Activated T-helper 17 cell treated with anti-CD3 and anti-CD28 coated beads, Interleukin-2, amount 50 U/mL, for 72 hours (primary cell): ENCODE results near the gene SEC62. TPM values are rescaled to one million over a fixed set of nuclear protein-coding genes. Genes with fewer than 3 reads are reported as not detected.
"Not testable (repeated sequence)": the region's sequence is repeated elsewhere in the genome, so short reads cannot be mapped to it uniquely, and the experiment has no call there.

Experiments
- ATAC-seq: fragments of 150-1000 bp; cut with Tn5 transposase; replicated peaks from 2 replicates; pipeline ENCODE4 v1.10.0; 2021; ENCODE audit warnings: mild to moderate bottlenecking, moderate library complexity
- H3K27ac Mint-ChIP-seq: one replicate; pipeline ENCODE4 v1.8.0; 2022; ENCODE audit warnings: mixed read lengths
- H3K27me3 Mint-ChIP-seq: one replicate; pipeline ENCODE4 v1.8.0; 2022; ENCODE audit warnings: mixed read lengths
- H3K36me3 Mint-ChIP-seq: one replicate; pipeline ENCODE4 v1.8.0; 2022; ENCODE audit warnings: low read depth, mild to moderate bottlenecking, mixed read lengths
- H3K4me1 Mint-ChIP-seq: one replicate; pipeline ENCODE4 v1.8.0; 2022; ENCODE audit warnings: mixed read lengths
- H3K4me3 Mint-ChIP-seq: one replicate; pipeline ENCODE4 v1.8.0; 2022; ENCODE audit warnings: mild to moderate bottlenecking, mixed read lengths
- H3K9me3 Mint-ChIP-seq: one replicate; pipeline ENCODE4 v1.8.0; 2022; ENCODE audit warnings: mixed read lengths
- total RNA-seq, 2 donors: library from RNA; stranded (reverse); gene quantifications; one replicate each; pipeline ENCODE4 v1.2.3, GENCODE V29; 2022

Gene SEC62
- total RNA-seq, 2 donors from 2014 or later, result 64.1 to 78.5 TPM

- not testable (repeated sequence) for ATAC-seq, H3K9me3 Mint-ChIP-seq, H3K4me1 Mint-ChIP-seq, H3K4me3 Mint-ChIP-seq, H3K27me3 Mint-ChIP-seq, H3K36me3 Mint-ChIP-seq, H3K27ac Mint-ChIP-seq
Observed at GRCh38 chr3:170019306-170019705, 52.7 kb downstream of the SEC62 start.

- H3K36me3 Mint-ChIP-seq, result no peaks in the 10 kb centered on the region
- ATAC-seq, result no peak
- no peak overlapping the region for H3K4me3 Mint-ChIP-seq
- H3K4me1 Mint-ChIP-seq, result no peaks in the 10 kb centered on the region
- H3K9me3 Mint-ChIP-seq, result no peaks in the 10 kb centered on the region
- H3K27ac Mint-ChIP-seq, result no peak overlapping the region
- no peaks in the 10 kb centered on the region for H3K27me3 Mint-ChIP-seq
Observed at GRCh38 chr3:170021083-170021482, 54.5 kb downstream of the SEC62 start.

GRCh38 chr3:170022336-170022735 is 55.7 kb downstream of the SEC62 start:
- no peak overlapping the region for H3K4me3 Mint-ChIP-seq
- no peak for ATAC-seq
- H3K36me3 Mint-ChIP-seq, result no peaks in the 10 kb centered on the region
- H3K9me3 Mint-ChIP-seq, result peaks cover 7% of the 10 kb centered on the region
- no peaks in the 10 kb centered on the region for H3K27me3 Mint-ChIP-seq
- H3K4me1 Mint-ChIP-seq, result peaks cover 8% of the 10 kb centered on the region
- H3K27ac Mint-ChIP-seq, result no peak overlapping the region

GRCh38 chr3:170023165-170023564 is 56.6 kb downstream of the SEC62 start:
- H3K27ac Mint-ChIP-seq, result no peak overlapping the region
- no peak overlapping the region for H3K4me3 Mint-ChIP-seq
- H3K9me3 Mint-ChIP-seq, result peaks cover 7% of the 10 kb centered on the region
- H3K27me3 Mint-ChIP-seq, result no peaks in the 10 kb centered on the region
- H3K36me3 Mint-ChIP-seq, result no peaks in the 10 kb centered on the region
- H3K4me1 Mint-ChIP-seq, result peaks cover 13% of the 10 kb centered on the region
- ATAC-seq, result no peak

GRCh38 chr3:170024581-170024980 is 58.0 kb downstream of the SEC62 start:
- Mint-ChIP-seq H3K27ac (no peak overlapping the region), H3K27me3 (no peaks in the 10 kb centered on the region), H3K36me3 (no peaks in the 10 kb centered on the region), H3K4me1 (peaks cover 13% of the 10 kb centered on the region), H3K4me3 (no peak overlapping the region), H3K9me3 (peaks cover 12% of the 10 kb centered on the region)
- no peak for ATAC-seq

DNA sequence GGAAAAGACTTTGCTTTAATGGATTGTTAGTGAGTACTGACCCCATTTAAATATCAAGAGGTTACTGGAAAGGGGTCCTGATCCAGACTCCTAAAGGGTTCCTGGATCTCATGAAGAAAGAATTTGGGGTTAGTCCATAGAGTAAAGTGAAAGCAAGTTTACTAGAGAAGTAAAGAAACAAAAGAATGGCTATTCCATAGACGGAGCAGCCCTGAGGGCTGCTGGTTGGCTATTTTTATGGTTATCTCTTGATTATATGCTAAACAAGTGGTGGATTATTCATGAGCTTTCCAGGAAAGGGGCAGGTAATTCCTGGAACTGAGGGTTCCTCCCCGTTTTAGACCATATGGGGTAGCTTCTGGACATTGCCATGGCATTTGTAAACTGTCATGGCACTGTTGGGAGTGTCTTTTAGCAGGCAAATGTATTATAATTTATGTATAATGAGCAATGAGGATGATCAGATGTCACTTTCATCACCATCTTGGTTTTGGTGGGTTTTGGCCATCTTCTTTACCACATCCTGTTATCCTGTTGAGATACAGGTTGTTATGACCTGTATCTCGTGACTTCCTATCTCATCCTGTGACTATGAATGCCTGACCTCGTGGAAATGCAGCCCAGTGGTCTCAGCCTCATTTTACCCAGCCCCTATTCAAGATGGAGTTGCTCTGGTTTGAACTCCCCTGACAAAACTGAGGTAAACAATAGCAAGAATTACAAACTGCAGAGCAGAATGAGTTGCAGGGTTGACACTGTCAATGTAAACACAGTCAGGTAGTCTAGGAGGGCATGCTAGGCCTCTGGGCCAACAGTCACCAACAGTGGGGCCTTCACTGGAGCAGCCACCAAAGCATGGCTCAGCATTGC is 60.9 kb downstream of the SEC62 start:
- ATAC-seq, result peak; percentile 81
- Mint-ChIP-seq H3K36me3 (no peaks in the 10 kb centered on the region), H3K27ac (peak overlapping the region; percentile 60), H3K27me3 (no peaks in the 10 kb centered on the region), H3K4me1 (peaks cover 13% of the 10 kb centered on the region), H3K4me3 (peak overlapping the region; percentile 18), H3K9me3 (peaks cover 12% of the 10 kb centered on the region)

DNA sequence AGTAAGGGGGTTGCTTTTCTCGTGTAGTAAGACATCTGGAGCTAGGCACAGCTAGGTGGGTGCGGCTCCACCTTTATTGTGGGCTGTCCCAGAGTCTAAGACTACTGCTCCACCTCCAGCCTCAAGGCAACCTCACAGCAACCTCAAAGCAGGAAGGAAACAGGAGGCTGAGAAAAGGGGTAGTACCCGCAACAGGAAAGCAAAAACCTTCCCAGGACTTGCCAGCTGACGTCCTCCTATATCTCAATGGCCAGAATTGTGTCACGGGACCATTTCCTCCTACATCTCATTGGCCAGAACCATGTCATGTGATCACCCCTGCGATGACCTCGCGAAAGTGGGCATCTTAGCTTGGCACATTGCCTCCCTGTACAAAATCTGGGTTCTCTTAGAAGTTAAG is 66.9 kb downstream of the SEC62 start:
- peak; percentile 31 for ATAC-seq
- Mint-ChIP-seq H3K9me3 (peaks cover 4% of the 10 kb centered on the region), H3K4me1 (peaks cover 15% of the 10 kb centered on the region), H3K36me3 (no peaks in the 10 kb centered on the region), H3K27me3 (no peaks in the 10 kb centered on the region), H3K4me3 (peak overlapping the region; percentile 58), H3K27ac (peak overlapping the region; percentile 20)

GRCh38 chr3:170037463-170038433 is 71.1 kb downstream of the SEC62 start, which contains the start of gene GPR160:
GPR160 (plus strand) TSS chr3:170037995; CDS start chr3:170083973, 45,978 bp downstream.
- Mint-ChIP-seq H3K9me3 (no peaks in the 10 kb centered on the region), H3K36me3 (no peaks in the 10 kb centered on the region), H3K4me3 (peak within 1 kb of the TSS; percentile 78), H3K27me3 (no peaks in the 10 kb centered on the region), H3K27ac (peak within 1 kb of the TSS; percentile 20), H3K4me1 (peaks cover 12% of the 10 kb centered on the region)
- ATAC-seq, result peak; percentile 94

DNA sequence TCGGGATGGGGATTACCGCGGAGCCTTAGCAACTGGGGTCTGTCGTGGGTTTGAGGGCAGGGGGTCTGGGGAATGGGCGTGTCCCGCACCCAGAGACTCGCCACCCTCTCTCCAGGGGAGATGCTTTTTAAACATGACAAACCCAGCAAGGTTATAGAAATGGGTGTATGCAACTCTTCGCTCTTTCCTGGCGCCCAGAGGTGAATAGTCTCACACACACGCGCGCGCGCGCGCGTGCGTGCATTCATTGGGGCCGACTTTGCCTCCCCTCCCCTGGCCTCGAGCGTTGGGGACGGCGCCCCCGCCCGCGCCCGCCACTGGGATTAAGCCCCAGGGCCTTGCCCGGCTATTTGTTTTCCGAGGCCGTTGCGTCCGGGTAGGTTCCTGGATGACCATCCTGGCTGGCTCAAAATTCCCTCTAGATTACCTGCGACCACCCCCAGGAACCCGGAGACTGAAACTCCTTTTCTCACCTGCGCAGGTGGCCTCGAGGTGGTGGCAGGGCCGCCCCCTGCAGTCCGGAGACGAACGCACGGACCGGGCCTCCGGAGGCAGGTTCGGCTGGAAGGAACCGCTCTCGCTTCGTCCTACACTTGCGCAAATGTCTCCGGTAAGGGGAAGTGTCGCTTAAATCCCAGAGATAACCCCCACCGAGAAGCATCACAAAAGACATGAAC is 72.0 kb downstream of the SEC62 start:
- Mint-ChIP-seq H3K4me3 (peak overlapping the region; percentile 78), H3K4me1 (peaks cover 4% of the 10 kb centered on the region), H3K27ac (peak overlapping the region; percentile 20), H3K27me3 (no peaks in the 10 kb centered on the region), H3K9me3 (no peaks in the 10 kb centered on the region), H3K36me3 (no peaks in the 10 kb centered on the region)
- ATAC-seq, result peak; percentile 10

- H3K4me1 Mint-ChIP-seq, result no peaks in the 10 kb centered on the region
- no peaks in the 10 kb centered on the region for H3K27me3 Mint-ChIP-seq
- H3K4me3 Mint-ChIP-seq, result no peak overlapping the region
- no peak for ATAC-seq
- H3K36me3 Mint-ChIP-seq, result no peaks in the 10 kb centered on the region
- no peak overlapping the region for H3K27ac Mint-ChIP-seq
- no peaks in the 10 kb centered on the region for H3K9me3 Mint-ChIP-seq
Observed at GRCh38 chr3:170040418-170040817, 73.8 kb downstream of the SEC62 start.

DNA sequence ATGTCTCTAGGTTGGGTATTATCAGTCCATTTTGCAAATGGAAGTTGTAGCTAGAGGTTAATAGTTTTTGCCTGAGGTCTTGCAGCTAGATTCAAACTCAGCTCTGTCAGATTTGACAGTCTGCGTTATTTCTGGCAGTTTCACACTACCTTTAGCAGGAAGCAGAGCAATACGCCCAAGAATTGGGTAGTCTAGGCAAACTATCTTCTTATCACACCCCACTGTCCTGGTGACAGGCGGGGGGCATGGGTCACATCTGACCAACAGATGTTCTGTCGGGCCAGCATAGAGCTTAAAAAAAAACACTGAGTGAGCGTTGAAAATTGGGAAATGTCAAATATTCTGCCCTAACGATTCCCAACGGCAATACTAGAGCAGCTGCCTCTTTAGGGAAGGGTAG is 76.9 kb downstream of the SEC62 start:
- Mint-ChIP-seq H3K4me1 (no peaks in the 10 kb centered on the region), H3K36me3 (no peaks in the 10 kb centered on the region), H3K27ac (no peak overlapping the region), H3K9me3 (no peaks in the 10 kb centered on the region), H3K27me3 (no peaks in the 10 kb centered on the region), H3K4me3 (no peak overlapping the region)
- no peak for ATAC-seq

DNA sequence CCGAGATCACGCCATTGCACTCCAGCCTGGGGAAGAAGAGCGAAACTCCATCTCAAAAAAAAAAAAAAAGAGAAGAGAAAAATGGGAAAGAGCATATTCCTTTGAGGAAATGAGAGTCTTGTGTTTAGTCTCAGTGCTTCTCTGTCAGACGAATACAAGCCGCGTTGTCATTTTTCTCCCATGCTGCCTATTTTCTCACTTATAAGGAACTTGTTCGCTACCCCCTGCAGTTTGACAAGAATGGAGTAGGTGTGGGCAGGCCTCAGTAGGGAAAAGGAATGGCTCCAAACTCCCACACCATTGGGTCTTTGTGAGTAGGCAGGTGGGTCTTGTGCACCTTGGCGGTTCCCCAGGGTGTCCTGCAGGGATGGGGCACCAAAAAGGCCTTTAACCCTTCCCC is 77.7 kb downstream of the SEC62 start:
- H3K36me3 Mint-ChIP-seq, result no peaks in the 10 kb centered on the region
- H3K9me3 Mint-ChIP-seq, result no peaks in the 10 kb centered on the region
- no peaks in the 10 kb centered on the region for H3K27me3 Mint-ChIP-seq
- no peaks in the 10 kb centered on the region for H3K4me1 Mint-ChIP-seq
- no peak overlapping the region for H3K27ac Mint-ChIP-seq
- no peak for ATAC-seq
- H3K4me3 Mint-ChIP-seq, result no peak overlapping the region

DNA sequence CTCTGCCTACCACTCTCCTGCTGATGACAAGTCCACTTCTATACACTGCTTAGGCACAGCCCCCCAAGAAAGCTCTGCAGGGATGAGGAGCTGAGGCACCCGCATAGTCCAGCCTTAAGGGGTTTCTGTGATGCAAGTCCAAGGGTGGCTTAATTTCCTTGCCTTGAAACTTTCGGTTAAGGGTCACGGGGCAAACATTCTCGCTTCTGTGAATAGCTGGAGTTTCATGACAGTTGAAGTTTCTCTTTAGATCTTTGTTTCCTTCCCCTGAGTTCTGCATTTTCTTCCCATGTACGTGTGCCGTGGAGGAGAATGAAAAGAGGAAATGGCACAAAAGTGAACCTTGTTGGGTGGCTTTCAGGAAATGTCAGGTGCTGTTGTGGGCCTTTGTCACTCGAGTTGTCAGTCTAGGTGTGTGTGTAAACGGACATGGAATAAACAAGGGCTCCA is 78.2 kb downstream of the SEC62 start:
- no peaks in the 10 kb centered on the region for H3K4me1 Mint-ChIP-seq
- no peaks in the 10 kb centered on the region for H3K9me3 Mint-ChIP-seq
- peak overlapping the region; percentile 8 for H3K4me3 Mint-ChIP-seq
- no peaks in the 10 kb centered on the region for H3K36me3 Mint-ChIP-seq
- H3K27ac Mint-ChIP-seq, result no peak overlapping the region
- ATAC-seq, result no peak
- H3K27me3 Mint-ChIP-seq, result no peaks in the 10 kb centered on the region
